Heart left ventricle (tissue), 16 donors: Measurements from ENCODE around the gene DOK3. TPM values are rescaled to one million over a fixed set of nuclear protein-coding genes. Genes with fewer than 3 reads are reported as not detected.

ENCODE experiments used
- ATAC-seq, 4 donors: fragments of 200-7000 bp; cut with Tn5 transposase; one replicate each; pipeline ENCODE4 v1.9.1; 2020 to 2022; ENCODE audit warnings: moderate library complexity in 4 of 4, mild to moderate bottlenecking in 3 of 4, moderate number of reproducible peaks in 1 of 4
- DNase-seq, 5 donors: peaks; one replicate each; pipeline ENCODE4 v3.0.0-alpha.2; 2020
- H3K27ac ChIP-seq, 12 donors: fragments of 200-600 bp; sonication (generic) in 4 of 12; one replicate each; pipeline versions ENCODE4 v1.5.0 to v1.8.0; 2016 to 2022; ENCODE audit warnings: mild to moderate bottlenecking in 2 of 12
- H3K27me3 ChIP-seq, 9 donors: fragments of 200-600 bp; sonication (generic) in 2 of 9; one replicate each; pipeline versions ENCODE4 v1.5.1 to v1.8.0; 2016 to 2022; ENCODE audit warnings: mild to moderate bottlenecking in 3 of 9
- H3K36me3 ChIP-seq, 9 donors: fragments of 200-600 bp; sonication (generic) in 2 of 9; one replicate each; pipeline versions ENCODE4 v1.5.0 to v1.8.0; 2018 to 2022; ENCODE audit warnings: mild to moderate bottlenecking in 2 of 9
- H3K4me1 ChIP-seq, 12 donors: fragments of 200-600 bp; sonication (generic) in 4 of 12; one replicate each; pipeline versions ENCODE4 v1.5.0 to v1.8.0; 2016 to 2022; ENCODE audit warnings: mild to moderate bottlenecking in 3 of 12
- H3K4me3 ChIP-seq, 12 donors: fragments of 200-600 bp; sonication (generic) in 4 of 12; one replicate each; pipeline versions ENCODE4 v1.5.0 to v1.8.0; 2017 to 2022; ENCODE audit warnings: mild to moderate bottlenecking in 9 of 12, moderate library complexity in 4 of 12
- H3K9me3 ChIP-seq, 12 donors: fragments of 200-600 bp; sonication (generic) in 4 of 12; one replicate each; pipeline versions ENCODE4 v1.5.0 to v1.8.0; 2016 to 2022; ENCODE audit warnings: mild to moderate bottlenecking in 1 of 12
- CTCF ChIP-seq, 12 donors: fragments of 200-600 bp; sonication (generic) in 4 of 12; IDR thresholded peaks; one replicate each; pipeline versions ENCODE4 v1.5.0 to v1.8.0; 2018 to 2022; ENCODE audit warnings: antibody characterized with exemption in 12 of 12, mild to moderate bottlenecking in 5 of 12
- POLR2A ChIP-seq, 2 donors: fragments of 450-650 bp; IDR thresholded peaks; one replicate each; pipeline ENCODE4 v1.6.1; 2017; ENCODE audit warnings: antibody characterized with exemption in 2 of 2, mild to moderate bottlenecking in 2 of 2, moderate library complexity in 2 of 2
- WGBS, 4 donors: extraction: QIAGEN DNeasy Blood & Tissue Kit in 2 of 4; methylation state at CpG; one replicate each; pipeline versions ENCODE4 v1.1.5 to v1.1.7; 2013 to 2018; 5-methylcytosine and 5-hydroxymethylcytosine counted together
- intact Hi-C, 10 donors: fragments of 100-400 bp; cut with DNase I; formaldehyde crosslinking; loops; one replicate each; pipeline versions ENCODE4 v1.11.1 to v1.14.2; 2022
- polyA plus RNA-seq, 2 donors: library from polyadenylated mRNA; stranded (reverse); fragments of 200-250 nt; gene quantifications; one replicate each; pipeline ENCODE4 v1.2.3, GENCODE V29; 2013
- total RNA-seq, 9 donors: library from RNA; depleted of rRNA in 2 of 9; stranded (reverse); fragments of >200 nt in 2 of 9; fragmentation: NEBNext Ultra II Directional in 3 of 9; extraction: Animal tissue kit (Norgen Biotek cat#: 25700) in 3 of 9; gene quantifications; one replicate each; pipeline versions ENCODE4 v1.1.0 to v1.2.4, GENCODE V29; 2016 to 2023
- donor health status: ischemic (EF 13 %, LVEDD 7.1; RV severe dilation, severe dysfunction).
- donor health status: healthy with polysubstance abuse.
- donor health status: DM: no; HTN: yes; CAD: no.
- donor health status: DM: no; HTN: no; CAD: no.
- donor health status: ischemic (EF 25% LVEDD 6.9; RV normal size, moderate dysfunction).
- donor health status: ischemic (EF 25% LVEDD 5.7; RV mildly dilated, moderate dysfunction).
- donor health status: healthy.
- donor health status: DM: yes; HTN: yes; CAD: no.
- donor health status: ischemic (EF 35%, LVEDD 5.7; RV mildly dilated, moderate dysfunction).
- donor health status: nonischemic (EF 11% LVEDD 7.7; RV severe dilation, severe dysfunction).
- donor health status: DM: yes; HTN: yes; CAD: no.
- donor health status: PGD.
- donor health status: ischemic (EF 29% LVEDD 5.4; RV normal size, mild dysfunction).
- donor health status: nonischemic (EF 23%, LVEDD 6.1; RV moderate dilation, normal function).

The DOK3 gene
- total and polyA plus RNA-seq, 11 donors, result 0.77 to 23.8 (median 2.7) TPM

GRCh38 chr5:177555228-177555627 lies 45.6 kb upstream of the DOK3 start:
- DNase-seq (no peak), ATAC-seq (peak in 1 of 4 donors; percentile 14)
- no peak for TF ChIP-seq POLR2A (IDR thresholded peaks at IDR 0.05)
- no peak for TF ChIP-seq CTCF (IDR thresholded peaks at IDR 0.05)
- Histone ChIP-seq H3K4me3 (peak overlapping the region in 7 of 12 donors; percentile 74 to 99 (median 95)), H3K27ac (peak overlapping the region in 4 of 12 donors; percentile 52 to 85 (median 61)), H3K4me1 (peaks cover 3 to 39% (median 25%) of the 10 kb centered on the region in 12 donors), H3K36me3 (peaks cover 0 to 20% (median 11%) of the 10 kb centered on the region in 9 donors), H3K9me3 (no peaks in the 10 kb centered on the region), H3K27me3 (no peaks in the 10 kb centered on the region)
- 62 to 78% (median 63%) methylated on average over 2 of the region's 2 CpGs for WGBS, 4 donors
- intact Hi-C loops, result loop anchor here in 1 of 10 donors (5.0 kb wide), 1 partner anchor 37 kb away; the partner anchor contains the start of gene TMED9

GRCh38 chr5:177554474-177555111 lies 45.0 kb upstream of the DOK3 start, which contains the start of gene FAM193B:
FAM193B (minus strand) TSS chr5:177554563; CDS start chr5:177554458, 105 bp downstream.
- intact Hi-C loops, result loop anchor here in 2 of 10 donors (5.0 kb wide), 2 partner anchors 37 to 38 kb away; partner anchors contain the start of genes TMED9 (in 2 of the 2) and DDX41 (in 1 of the 2)

GRCh38 chr5:177553671-177554429 lies 44.2 kb upstream of the DOK3 start:
- intact Hi-C loops, result loop anchor here in 1 of 10 donors (5.0 kb wide), 2 partner anchors 37 to 38 kb away; partner anchors contain the start of genes DDX41 and TMED9
- Histone ChIP-seq H3K27ac (peak overlapping the region; percentile 58 to 89 (median 82)), H3K9me3 (no peaks in the 10 kb centered on the region), H3K4me1 (peaks cover 3 to 49% (median 28%) of the 10 kb centered on the region in 12 donors), H3K27me3 (no peaks in the 10 kb centered on the region), H3K36me3 (peaks cover 0 to 25% (median 11%) of the 10 kb centered on the region in 9 donors), H3K4me3 (peak overlapping the region; percentile 61 to 99 (median 94))
- peak; percentile 46 to 78 (median 51) for DNase-seq
- 0 to 1% (median 0%) methylated on average over 3 to 72 of the region's 72 CpGs for WGBS, 4 donors
- TF ChIP-seq POLR2A (IDR thresholded peaks at IDR 0.05) (no peak), CTCF (IDR thresholded peaks at IDR 0.05) (no peak)
- ATAC-seq, result peak in 3 of 4 donors; percentile 38 to 58 (median 46)

More at GRCh38 chr5:177554474-177555111, 45.0 kb upstream of the DOK3 start, which contains the start of gene FAM193B:
- 9 to 29% (median 13%) methylated on average over 19 to 49 of the region's 49 CpGs for WGBS, 4 donors
- H3K27me3 ChIP-seq, result no peaks in the 10 kb centered on the region
- H3K36me3 ChIP-seq, result peaks cover 0 to 23% (median 11%) of the 10 kb centered on the region in 9 donors
- peak within 1 kb of the TSS; percentile 61 to 99 (median 94) for H3K4me3 ChIP-seq
- ATAC-seq (peak; percentile 94 to 98 (median 96)), DNase-seq (peak; percentile 93 to 98 (median 95))
- no peaks in the 10 kb centered on the region for H3K9me3 ChIP-seq
- H3K4me1 ChIP-seq, result peaks cover 3 to 43% (median 26%) of the 10 kb centered on the region in 12 donors
- peak in 1 of 2 donors; percentile 31 for TF ChIP-seq POLR2A (IDR thresholded peaks at IDR 0.05)
- TF ChIP-seq CTCF (IDR thresholded peaks at IDR 0.05), result peak in 7 of 12 donors; percentile 8 to 43 (median 32)
- H3K27ac ChIP-seq, result peak within 1 kb of the TSS; percentile 58 to 89 (median 82)
